ENCODE results near the gene STIP1. TPM values are rescaled to one million over a fixed set of nuclear protein-coding genes. Genes with fewer than 3 reads are reported as not detected.
A peak's percentile ranks its signal among the peaks of the same experiment; 100 is the strongest.

Gene STIP1
- total and polyA plus RNA-seq, 2 donors (not counting 1 experiment from before 2014, with no cell fraction given), result 49.8 to 78.7 TPM

DNA sequence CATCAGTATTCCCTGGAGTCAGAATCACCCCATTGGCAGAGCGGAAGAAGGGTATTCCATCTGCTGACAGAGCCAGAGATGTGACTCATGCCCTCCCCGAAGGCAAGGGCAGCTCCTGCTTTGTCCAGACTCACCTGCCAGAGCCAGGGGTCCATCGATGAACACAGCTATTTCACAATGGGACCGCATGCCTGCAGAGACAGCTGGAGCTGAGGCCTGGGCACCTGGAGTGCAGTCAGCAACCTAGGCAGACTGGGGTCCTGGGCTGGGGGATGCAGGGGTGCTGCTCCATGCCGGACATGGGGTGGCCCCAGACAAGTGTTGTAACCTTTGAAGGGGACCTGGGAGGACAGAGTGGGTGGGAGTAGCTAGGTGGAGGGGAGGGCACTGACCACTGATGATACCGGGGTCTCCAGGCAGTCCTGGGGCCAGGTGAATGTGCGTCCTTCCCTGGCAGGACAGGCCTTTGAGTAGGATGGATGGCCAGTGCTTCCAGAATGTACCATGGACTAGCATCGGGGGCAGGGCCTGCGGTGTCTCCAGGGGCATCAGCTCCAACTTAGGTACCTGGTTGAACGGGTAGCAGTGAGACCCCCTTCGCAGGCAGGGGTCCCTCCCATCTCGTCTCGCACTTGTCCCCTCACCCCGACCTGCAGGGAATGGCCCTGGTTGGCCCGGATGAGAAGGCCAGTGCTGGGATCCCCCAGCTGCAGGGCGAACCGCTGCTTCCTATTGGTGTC is 38.4 kb downstream of the STIP1 start:
- Mint-ChIP-seq H3K4me1 (peaks cover 30% of the 10 kb centered on the region), H3K4me3 (peak overlapping the region; percentile 91), H3K27me3 (no peaks in the 10 kb centered on the region), H3K9me3 (ENCODE audit: insufficient read depth) (no peaks in the 10 kb centered on the region), H3K27ac (peak overlapping the region; percentile 50)
- Histone ChIP-seq H3K4me2 (replicated peaks; ENCODE audit: low read depth, low read length, poor library complexity, severe bottlenecking) (no peak overlapping the region), H3K4me3 (ENCODE audit: control extremely low read depth in 1 of 5, extremely low read depth in 1 of 5, insufficient read depth in 1 of 5, low read depth in 2 of 5, low read length in 4 of 5) (no peak overlapping the region), H3K4me1 (ENCODE audit: control insufficient read depth in 2 of 2, insufficient read depth in 2 of 2, low read length in 2 of 2) (peaks cover 20 to 33% of the 10 kb centered on the region in 2 donors), H3K27ac (ENCODE audit: low read length in 2 of 2) (no peak overlapping the region), H4K20me1 (ENCODE audit: control insufficient read depth, insufficient read depth, low read length, poor library complexity, severe bottlenecking) (peaks cover 19% of the 10 kb centered on the region), H3K9ac (ENCODE audit: low read length) (no peak overlapping the region), H3K9me3 (ENCODE audit: control extremely low read depth in 1 of 3, control insufficient read depth in 2 of 3, insufficient read depth in 1 of 3, low read length in 2 of 3) (no peaks in the 10 kb centered on the region), H3K27me3 (replicated peaks in 1 of 4; ENCODE audit: control extremely low read depth in 1 of 4, control insufficient read depth in 3 of 4, insufficient read depth in 4 of 4, low read length in 3 of 4) (no peaks in the 10 kb centered on the region), H2AFZ (ENCODE audit: insufficient read depth, low read depth, low read length, poor library complexity, severe bottlenecking) (no peak overlapping the region), H3K79me2 (ENCODE audit: control insufficient read depth, insufficient read depth, low read length) (peaks cover 27% of the 10 kb centered on the region), H3K36me3 (replicated peaks in 1 of 2; ENCODE audit: control extremely low read depth in 1 of 2, control insufficient read depth in 1 of 2, extremely low read depth in 1 of 2, insufficient read depth in 2 of 2, low read length in 1 of 2) (peaks cover 0 to 38% of the 10 kb centered on the region in 2 experiments)
- intact Hi-C loops (cut with micrococcal nuclease), result no loop called here
- CTCF ChIA-PET, result interaction anchor here (0.5 to 5.2 kb wide), 10 partner anchors 9 to 115 kb away, joined by 3 to 70 read pairs (median 4); partner anchors contain the start of genes FERMT3 and STIP1
- DNase-seq (no peak), ATAC-seq (ENCODE audit: low read depth) (no peak)
- TF ChIP-seq, protein P1, sequence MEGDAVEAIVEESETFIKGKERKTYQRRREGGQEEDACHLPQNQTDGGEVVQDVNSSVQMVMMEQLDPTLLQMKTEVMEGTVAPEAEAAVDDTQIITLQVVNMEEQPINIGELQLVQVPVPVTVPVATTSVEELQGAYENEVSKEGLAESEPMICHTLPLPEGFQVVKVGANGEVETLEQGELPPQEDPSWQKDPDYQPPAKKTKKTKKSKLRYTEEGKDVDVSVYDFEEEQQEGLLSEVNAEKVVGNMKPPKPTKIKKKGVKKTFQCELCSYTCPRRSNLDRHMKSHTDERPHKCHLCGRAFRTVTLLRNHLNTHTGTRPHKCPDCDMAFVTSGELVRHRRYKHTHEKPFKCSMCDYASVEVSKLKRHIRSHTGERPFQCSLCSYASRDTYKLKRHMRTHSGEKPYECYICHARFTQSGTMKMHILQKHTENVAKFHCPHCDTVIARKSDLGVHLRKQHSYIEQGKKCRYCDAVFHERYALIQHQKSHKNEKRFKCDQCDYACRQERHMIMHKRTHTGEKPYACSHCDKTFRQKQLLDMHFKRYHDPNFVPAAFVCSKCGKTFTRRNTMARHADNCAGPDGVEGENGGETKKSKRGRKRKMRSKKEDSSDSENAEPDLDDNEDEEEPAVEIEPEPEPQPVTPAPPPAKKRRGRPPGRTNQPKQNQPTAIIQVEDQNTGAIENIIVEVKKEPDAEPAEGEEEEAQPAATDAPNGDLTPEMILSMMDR (IDR thresholded peaks at IDR 0.05), result no peak
- no peak for TF ChIP-seq EZH2 (IDR thresholded peaks at IDR 0.05; ENCODE audit: borderline replicate concordance, insufficient read depth, low read depth, low read length, poor library complexity, severe bottlenecking)
- POLR2A ChIA-PET, result interaction anchor here (1.2 to 6.3 kb wide), 4 partner anchors 8 to 80 kb away, joined by 3 to 78 read pairs (median 4); partner anchors contain the start of gene FERMT3
- 93% methylated on average over 17 of the region's 17 CpGs for WGBS (ENCODE audit: insufficient coverage)
